ENCODE measurements around the gene CDSN. TPM values are rescaled to one million over a fixed set of nuclear protein-coding genes. Genes with fewer than 3 reads are reported as not detected.

Gene CDSN
- total and polyA plus RNA-seq, 2 of the 8 experiments (the other 6 are each of a cell fraction or from before 2014, with no cell fraction given): not detected

- TF ChIP-seq CHD7 (IDR thresholded peaks at IDR 0.05; ENCODE audit: insufficient replicate concordance, low read length): no peak
- TF ChIP-seq HDAC2 (IDR thresholded peaks at IDR 0.05; ENCODE audit: borderline replicate concordance in 1 of 2, low read depth in 2 of 2, low read length in 2 of 2): no peak
- no peak for TF ChIP-seq ASH2L (IDR thresholded peaks at IDR 0.05; ENCODE audit: low read length)
- no peak for TF ChIP-seq POU5F1 (IDR thresholded peaks at IDR 0.05; ENCODE audit: low read depth, low read length)
- TF ChIP-seq SIRT6 (IDR thresholded peaks at IDR 0.05; ENCODE audit: low read length): no peak
- no peak for TF ChIP-seq CEBPB (IDR thresholded peaks at IDR 0.05; ENCODE audit: low read depth, low read length)
- TF ChIP-seq CREB1 (IDR thresholded peaks at IDR 0.05): no peak
- no peak for TF ChIP-seq EGR1 (IDR thresholded peaks at IDR 0.05; ENCODE audit: borderline replicate concordance, low read depth, low read length)
Observed at GRCh38 chr6:31145386-31145785, 25.1 kb upstream of the CDSN start (continued).

Measured in H1 (cell line).